ENCODE data around the gene CADPS2.

GRCh38 chr7:122549578-122549977 lies 336.7 kb downstream of the CADPS2 start:
- no peak for TF ChIP-seq ETV6 (conservative IDR thresholded peaks at IDR 0.05 in 1 of 2, IDR thresholded peaks at IDR 0.05 in 1 of 2; ENCODE audit: borderline replicate concordance in 1 of 2, low read depth in 1 of 2)
- TF ChIP-seq CTCF (IDR thresholded peaks at IDR 0.05 in 2 of 3, conservative IDR thresholded peaks at IDR 0.05 in 1 of 3; ENCODE audit: control insufficient read depth in 2 of 3, extremely low read depth in 1 of 3, insufficient read depth in 1 of 3, low read depth in 3 of 3, low read length in 3 of 3), result no peak
- no peak for TF ChIP-seq STAT1 (conservative IDR thresholded peaks at IDR 0.05)
- no peak for TF ChIP-seq ZNF274 (IDR thresholded peaks at IDR 0.05; ENCODE audit: insufficient read depth, insufficient read length)
